ENCODE measurements around the gene GBGT1. TPM values are rescaled to one million over a fixed set of nuclear protein-coding genes. Genes with fewer than 3 reads are reported as not detected.

GBGT1 gene
- total and polyA plus RNA-seq, 9 of the 15 experiments (the other 6 are each of a cell fraction or from before 2014, with no cell fraction given): 0.55 to 25.8 (median 13.7) TPM

DNA sequence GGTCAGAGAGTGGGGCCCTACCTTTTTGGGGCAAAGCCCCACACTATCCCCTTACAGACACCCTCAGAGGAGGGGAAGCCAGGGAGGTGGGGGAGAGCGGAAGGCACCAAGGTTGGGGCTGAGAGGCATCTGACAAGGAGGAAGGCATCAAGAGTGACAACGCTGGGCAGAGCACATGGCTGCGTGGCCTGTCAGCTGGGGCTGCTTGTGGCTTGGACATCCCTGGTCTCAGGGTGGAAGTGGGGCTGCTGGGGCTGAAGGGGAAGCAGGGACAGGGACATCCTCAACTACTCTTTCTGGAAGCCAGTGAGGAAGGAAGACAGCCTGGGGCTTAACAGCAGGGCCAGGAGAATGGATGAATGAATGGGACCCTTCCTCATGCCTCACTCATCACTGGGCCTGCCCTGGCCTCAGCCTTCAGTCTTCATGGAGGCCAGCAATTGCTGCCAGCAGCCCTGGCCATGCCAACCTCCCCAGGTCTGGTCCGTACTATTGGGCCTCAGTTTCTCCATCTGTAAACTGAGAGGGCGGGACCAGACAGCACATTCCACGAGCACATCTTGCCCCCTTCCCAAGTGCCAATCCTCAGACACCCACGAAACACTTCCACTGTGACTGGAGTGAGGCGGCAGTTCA lies 41.7 kb downstream of the GBGT1 start:
- intact Hi-C loops (cut with micrococcal nuclease): loop anchor here (2.0 kb wide), 1 partner anchor 15 kb away; no protein-coding TSS in a partner anchor
- Histone ChIP-seq H2AFZ (ENCODE audit: low read depth, low read length) (no peak overlapping the region), H4K20me1 (replicated peaks; ENCODE audit: control insufficient read depth, insufficient read depth, low read length) (peaks cover 16% of the 10 kb centered on the region), H3K9me3 (replicated peaks; ENCODE audit: control insufficient read depth, insufficient read depth, low read depth, low read length) (no peaks in the 10 kb centered on the region), H3K9me1 (ENCODE audit: control insufficient read depth, insufficient read depth, low read length) (no peaks in the 10 kb centered on the region), H3K27ac (ENCODE audit: extremely low read depth, low read depth, low read length) (peak overlapping the region; percentile 90), H3K79me2 (ENCODE audit: control insufficient read depth, insufficient read depth, low read length) (peaks cover 77% of the 10 kb centered on the region), H3K4me3 (no peak overlapping the region), H3K27me3 (ENCODE audit: control insufficient read depth in 2 of 2, insufficient read depth in 2 of 2, low read length in 2 of 2) (no peaks in the 10 kb centered on the region), H3K4me2 (ENCODE audit: insufficient read depth, low read length) (peak overlapping the region; percentile 80), H3K36me3 (ENCODE audit: control insufficient read depth, insufficient read depth, low read length) (peaks cover 4% of the 10 kb centered on the region; the same call in 1 of the 3 replicates), H3K4me1 (replicated peaks in 1 of 2; ENCODE audit: control insufficient read depth in 2 of 2, insufficient read depth in 2 of 2, low read length in 2 of 2) (peaks cover 59 to 88% of the 10 kb centered on the region in 2 experiments), H3K9ac (ENCODE audit: insufficient read depth in 1 of 2, low read depth in 2 of 2, low read length in 2 of 2) (peak overlapping the region; percentile 61 to 78; a peak in 3 of 4 replicates)
- in situ Hi-C loops (cut with MboI): no loop called here
- ATAC-seq (no peak), FAIRE-seq (no peak), DNase-seq (ENCODE audit: extremely low read depth in 1 of 4, low spot score in 3 of 4) (no peak)
- 80% methylated on average over 7 of the region's 8 CpGs for WGBS (ENCODE audit: insufficient coverage, low coverage, missing lambda C conversion rate)
- ChIA-PET POLR2A (interaction anchor here (0.9 to 1.5 kb wide), 3 partner anchors 11 to 22 kb away, joined by 8 to 9 read pairs (median 9); no protein-coding TSS in a partner anchor), CTCF (ENCODE audit: low intra/inter-chr PET ratio) (no interaction called here)
- BruUV-seq (replicated peaks): no TSS peak
- no peak for TF ChIP-seq RFX1 (IDR thresholded peaks at IDR 0.05)
- peak; percentile 12; the same call in 1 of the 2 replicates for TF ChIP-seq NKRF (IDR thresholded peaks at IDR 0.05; ENCODE audit: borderline replicate concordance)
- no peak for TF ChIP-seq BDP1 (IDR thresholded peaks at IDR 0.05; ENCODE audit: insufficient read depth, insufficient read length)
- TF ChIP-seq FOXK2 (conservative IDR thresholded peaks at IDR 0.05 in 1 of 2, IDR thresholded peaks at IDR 0.05 in 1 of 2; ENCODE audit: low read depth in 2 of 2): 0 out of 4 replicates have a peak, but pooled peaks of 1 of the 2 experiments have one; percentile 9
- peak in 1 of 2 experiments; percentile 37 for TF ChIP-seq E2F6 (IDR thresholded peaks at IDR 0.05; ENCODE audit: borderline replicate concordance in 1 of 2, extremely low read depth in 1 of 2, insufficient read depth in 1 of 2, insufficient read length in 1 of 2, low read depth in 1 of 2, low read length in 1 of 2, poor library complexity in 1 of 2, severe bottlenecking in 1 of 2)
- TF ChIP-seq EP400 (IDR thresholded peaks at IDR 0.05): peak; percentile 2; the same call in 1 of the 2 replicates
- 0 out of 2 replicates have a peak, but pooled peaks have one; percentile 1 for TF ChIP-seq PKNOX1 (IDR thresholded peaks at IDR 0.05)
- peak; percentile 16; the same call in 1 of the 2 replicates for TF ChIP-seq CEBPB (tag; IDR thresholded peaks at IDR 0.05)
- TF ChIP-seq CREB1 (IDR thresholded peaks at IDR 0.05): no peak
- TF ChIP-seq CREB1 (CRISPR knock-in tag; IDR thresholded peaks at IDR 0.05): 0 out of 2 replicates have a peak, but pooled peaks have one; percentile 5
- TF ChIP-seq TEAD4 (IDR thresholded peaks at IDR 0.05; ENCODE audit: low read length): no peak
- 0 out of 2 replicates have a peak, but pooled peaks have one; percentile 52 for TF ChIP-seq TEAD4 (CRISPR knock-in tag; IDR thresholded peaks at IDR 0.05; ENCODE audit: borderline replicate concordance)
- 0 out of 2 replicates have a peak, but pooled peaks have one; percentile 11 for TF ChIP-seq DPF2 (IDR thresholded peaks at IDR 0.05)
- no peak for TF ChIP-seq RFX7 (CRISPR knock-in tag; IDR thresholded peaks at IDR 0.05)
- 0 out of 2 replicates have a peak, but pooled peaks have one; percentile 4 for TF ChIP-seq TFAP4 (CRISPR knock-in tag; IDR thresholded peaks at IDR 0.05; ENCODE audit: borderline replicate concordance)
- 0 out of 2 replicates have a peak, but pooled peaks have one; percentile 9 for TF ChIP-seq HDGF (IDR thresholded peaks at IDR 0.05)
- no peak for TF ChIP-seq FIP1L1 (IDR thresholded peaks at IDR 0.05; ENCODE audit: low read depth, low read length, poor library complexity, severe bottlenecking)

Measured in K562 (cell line).